GM18502 (cell line): ENCODE results near the gene BMPR1A.
"Not testable (repeated sequence)": the region's sequence is repeated elsewhere in the genome, so short reads cannot be mapped to it uniquely, and the experiment has no call there.

Source experiments
- ATAC-seq: cut with Tn5 transposase; IDR thresholded peaks from one replicate; pipeline ENCODE4 v1.9.1; 2021; ENCODE audit warnings: mild to moderate bottlenecking; ENCODE audit not compliant: unreplicated experiment, poor library complexity

Gene BMPR1A

DNA sequence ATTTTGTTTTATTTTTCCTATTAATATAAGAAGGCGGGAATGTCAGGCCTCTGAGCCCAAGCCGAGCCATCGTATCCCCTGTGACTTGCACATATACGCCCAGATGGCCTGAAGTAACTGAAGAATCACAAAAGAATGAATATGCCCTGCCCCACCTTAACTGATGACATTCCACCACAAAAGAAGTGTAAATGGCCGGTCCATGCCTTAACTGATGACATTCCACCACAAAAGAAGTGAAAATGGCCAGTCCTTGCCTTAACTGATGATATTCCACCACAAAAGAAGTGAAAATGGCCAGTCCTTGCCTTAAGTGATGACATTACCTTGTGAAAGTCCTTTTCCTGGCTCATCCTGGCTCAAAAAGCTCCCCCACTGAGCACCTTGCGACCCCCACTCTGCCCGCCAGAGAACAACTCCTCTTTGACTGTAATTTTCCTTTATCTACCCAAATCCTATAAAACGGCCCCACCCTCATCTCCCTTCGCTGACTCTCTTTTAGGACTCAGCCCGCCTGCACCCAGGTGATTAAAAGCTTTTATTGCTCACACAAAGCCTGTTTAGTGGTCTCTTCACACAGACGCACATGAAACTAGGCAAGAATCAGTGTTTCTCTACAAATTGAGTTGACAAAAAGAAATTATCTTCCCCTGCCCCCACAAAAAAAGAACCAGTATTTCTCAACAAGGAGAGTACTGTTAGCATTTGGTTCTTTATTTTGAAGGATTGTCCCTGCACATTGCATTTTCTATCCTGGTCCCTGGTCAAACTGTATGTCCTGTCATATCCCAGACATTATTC lies 108.8 kb downstream of the BMPR1A start:
- ATAC-seq = not testable (repeated sequence)

DNA sequence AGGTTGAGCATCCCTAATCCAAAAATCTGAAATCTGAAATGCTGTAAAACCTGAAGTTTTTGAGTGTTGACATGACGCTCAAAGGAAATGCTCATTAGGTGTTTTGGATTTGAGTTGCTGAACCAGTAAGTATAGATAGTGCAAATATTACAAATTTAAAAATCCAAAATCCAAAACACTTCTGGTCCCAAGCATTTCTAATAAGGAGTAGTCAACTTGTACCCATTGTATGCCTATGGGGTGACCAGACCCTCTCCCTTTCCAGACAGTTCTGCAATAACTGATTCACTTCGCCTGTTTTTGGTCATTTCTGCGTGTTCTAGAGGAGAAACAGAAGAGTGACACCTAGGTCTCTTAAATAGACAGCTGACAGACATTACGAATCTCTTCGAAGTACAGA lies 110.7 kb downstream of the BMPR1A start:
- ATAC-seq = no peak

GRCh38 chr10:86868353-86868752 lies 111.9 kb downstream of the BMPR1A start:
- ATAC-seq = no peak

DNA sequence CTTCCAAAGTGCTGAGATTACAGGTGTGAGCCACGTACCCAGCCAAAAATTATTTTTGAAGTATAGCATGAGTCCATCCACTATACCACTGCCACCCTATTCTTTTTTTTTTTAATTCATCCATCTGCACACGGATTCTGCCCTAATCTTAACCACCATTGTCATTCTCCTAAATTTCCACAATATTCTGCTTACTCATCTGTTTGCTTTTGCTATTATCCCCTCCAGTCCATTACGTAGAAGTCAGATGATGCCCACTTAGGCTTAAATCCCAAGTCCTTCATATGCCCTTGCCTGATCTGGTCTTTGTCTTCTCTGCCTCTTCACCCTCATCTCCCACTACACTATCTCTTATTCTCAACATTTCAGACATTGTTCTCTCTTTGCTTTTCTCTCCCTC lies 114.3 kb downstream of the BMPR1A start:
- no peak for ATAC-seq

DNA sequence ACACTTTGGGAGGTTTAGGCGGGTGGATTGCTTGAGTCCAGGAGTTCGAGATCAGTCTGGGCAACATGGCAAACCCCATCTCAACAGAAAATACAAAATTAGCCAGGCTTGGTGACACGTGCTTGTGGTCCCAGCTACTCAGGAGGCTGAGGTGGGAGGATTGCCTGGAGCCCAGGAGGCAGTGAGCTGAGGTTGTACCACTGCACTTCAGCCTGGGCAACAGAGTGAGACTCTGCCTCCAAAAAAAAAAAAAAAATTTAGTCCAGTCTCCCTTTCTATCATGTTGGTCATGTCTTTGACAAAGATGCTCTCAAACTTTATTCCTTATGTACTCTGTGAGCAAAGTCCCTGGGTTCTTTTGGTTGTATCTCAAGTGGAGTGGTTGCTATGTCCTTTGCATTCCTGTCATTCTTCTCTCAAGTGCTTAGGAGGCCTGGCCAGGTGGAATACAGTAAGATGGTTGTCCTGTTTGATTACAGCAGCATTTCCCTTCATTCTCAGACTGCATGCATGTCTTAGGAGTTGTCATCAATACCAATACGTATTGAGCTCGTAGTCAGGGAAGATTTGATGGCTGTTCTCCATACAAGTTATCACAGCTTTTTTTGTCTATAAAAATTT lies 115.3 kb downstream of the BMPR1A start:
- no peak for ATAC-seq

DNA sequence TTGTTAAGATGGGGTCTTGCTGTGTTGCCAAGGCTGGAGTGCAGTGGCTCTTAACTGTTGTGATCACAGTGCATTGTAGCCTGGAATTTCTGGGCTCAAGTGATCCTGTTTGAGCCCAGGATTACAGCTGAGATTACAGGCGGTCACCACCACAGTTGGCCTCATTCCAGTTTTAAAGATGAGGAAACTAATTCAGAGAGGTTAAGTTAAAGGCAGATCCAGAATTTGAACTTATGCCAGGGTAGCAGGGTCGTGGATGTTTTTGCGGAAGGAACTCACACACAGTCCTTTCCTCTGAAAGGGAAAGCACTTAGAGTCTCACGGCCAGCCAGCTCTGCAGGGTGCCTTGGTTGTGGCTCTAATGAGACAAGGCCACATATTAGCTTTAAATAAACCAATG lies 116.3 kb downstream of the BMPR1A start:
- no peak for ATAC-seq

DNA sequence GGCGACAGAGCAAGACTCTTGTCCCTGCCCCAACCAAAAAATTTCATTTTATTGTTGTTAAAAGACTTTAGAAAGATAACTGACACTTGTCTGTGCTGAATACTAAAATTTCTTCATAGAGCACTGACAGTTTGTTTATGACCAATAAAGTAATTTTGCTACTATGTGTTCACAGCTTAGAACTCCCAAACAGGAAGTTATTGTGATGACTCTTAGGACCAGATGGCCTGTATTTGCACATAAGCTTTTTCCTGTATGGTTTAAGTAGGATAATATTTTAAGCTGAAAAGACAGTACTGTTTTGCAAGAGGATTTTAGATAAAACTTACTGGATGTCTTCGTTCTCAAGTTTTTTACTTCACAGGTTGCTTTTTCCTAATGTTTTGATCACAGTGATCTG lies 120.3 kb downstream of the BMPR1A start:
- no peak for ATAC-seq

- ATAC-seq = peak; percentile 42
Measured at GRCh38 chr10:86878983-86879713, 122.7 kb downstream of the BMPR1A start.

- no peak for ATAC-seq
Measured at GRCh38 chr10:86880971-86881370, 124.6 kb downstream of the BMPR1A start.

DNA sequence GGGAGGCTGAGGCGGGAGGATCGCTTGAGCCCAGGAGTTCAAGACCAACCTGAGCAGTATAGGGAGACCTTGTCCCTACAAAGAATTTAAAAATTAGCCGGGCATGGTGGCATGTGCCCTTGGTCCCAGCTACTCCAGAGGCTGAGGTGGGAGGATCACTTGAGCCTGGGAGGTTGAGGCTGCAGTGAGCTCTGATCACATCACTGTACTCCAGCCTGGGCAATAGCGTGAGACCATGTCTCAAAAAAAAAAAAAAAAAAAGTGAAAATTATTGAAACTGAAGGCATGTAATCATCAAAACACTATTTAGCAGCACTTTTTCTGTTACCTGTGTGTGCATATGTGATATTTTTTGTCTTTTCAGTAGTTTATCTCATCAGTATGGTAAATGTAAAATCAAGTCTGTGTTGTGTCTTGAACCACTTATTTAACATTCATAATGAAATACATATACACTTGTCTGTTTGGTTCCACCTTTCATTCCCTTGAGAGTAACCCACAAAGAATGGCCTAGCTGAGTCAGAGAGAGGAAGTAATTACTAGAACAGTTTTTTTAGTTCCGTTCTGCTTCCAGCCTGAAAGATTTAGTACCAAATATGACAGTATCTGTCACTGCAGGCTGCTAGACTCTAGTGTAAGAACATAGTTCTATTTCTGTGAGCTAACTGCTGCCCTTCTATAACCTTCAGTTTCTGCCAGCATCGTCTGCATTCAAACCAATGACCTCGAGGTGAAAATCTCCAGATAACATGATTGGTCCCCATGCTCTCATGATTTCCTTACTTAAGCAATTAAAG lies 132.4 kb downstream of the BMPR1A start:
- peak; percentile 98 for ATAC-seq

DNA sequence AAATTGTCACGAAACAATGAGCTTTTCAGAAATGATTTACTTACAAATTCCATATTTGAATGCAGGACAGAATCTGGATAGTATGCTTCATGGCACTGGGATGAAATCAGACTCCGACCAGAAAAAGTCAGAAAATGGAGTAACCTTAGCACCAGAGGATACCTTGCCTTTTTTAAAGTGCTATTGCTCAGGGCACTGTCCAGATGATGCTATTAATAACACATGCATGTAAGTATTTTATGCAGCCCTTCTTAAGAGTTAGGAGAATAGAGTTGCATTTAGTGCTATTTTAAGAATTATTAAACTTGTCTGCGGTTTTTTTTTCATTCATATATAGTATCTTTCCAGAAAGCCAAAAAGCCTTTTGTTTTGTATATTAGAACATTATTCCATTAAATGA lies 133.6 kb downstream of the BMPR1A start:
- no peak for ATAC-seq

GRCh38 chr10:86898511-86898910 lies 142.1 kb downstream of the BMPR1A start:
- ATAC-seq = no peak

GRCh38 chr10:86899132-86899531 lies 142.7 kb downstream of the BMPR1A start:
- ATAC-seq = no peak

DNA sequence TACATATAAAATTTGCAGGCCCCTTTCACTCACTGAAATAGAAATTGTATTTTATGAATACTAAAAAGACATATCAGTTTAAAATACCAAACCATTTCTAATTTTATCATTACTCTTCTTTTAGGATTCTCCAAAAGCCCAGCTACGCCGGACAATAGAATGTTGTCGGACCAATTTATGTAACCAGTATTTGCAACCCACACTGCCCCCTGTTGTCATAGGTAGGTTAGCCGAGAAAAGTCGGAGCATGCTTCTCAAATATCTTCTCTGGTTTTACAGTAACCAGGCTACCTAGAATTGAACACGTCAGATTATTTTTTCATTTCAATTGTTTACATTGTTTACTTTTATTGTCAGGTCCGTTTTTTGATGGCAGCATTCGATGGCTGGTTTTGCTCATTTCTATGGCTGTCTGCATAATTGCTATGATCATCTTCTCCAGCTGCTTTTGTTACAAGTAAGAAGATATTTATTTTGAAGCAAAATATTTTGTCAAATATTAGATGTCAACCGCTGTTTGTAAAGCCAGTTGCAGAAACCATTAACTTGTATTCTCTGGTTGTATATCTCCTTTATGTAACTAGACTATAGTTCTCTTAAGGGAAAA lies 143.4 kb downstream of the BMPR1A start:
- no peak for ATAC-seq

DNA sequence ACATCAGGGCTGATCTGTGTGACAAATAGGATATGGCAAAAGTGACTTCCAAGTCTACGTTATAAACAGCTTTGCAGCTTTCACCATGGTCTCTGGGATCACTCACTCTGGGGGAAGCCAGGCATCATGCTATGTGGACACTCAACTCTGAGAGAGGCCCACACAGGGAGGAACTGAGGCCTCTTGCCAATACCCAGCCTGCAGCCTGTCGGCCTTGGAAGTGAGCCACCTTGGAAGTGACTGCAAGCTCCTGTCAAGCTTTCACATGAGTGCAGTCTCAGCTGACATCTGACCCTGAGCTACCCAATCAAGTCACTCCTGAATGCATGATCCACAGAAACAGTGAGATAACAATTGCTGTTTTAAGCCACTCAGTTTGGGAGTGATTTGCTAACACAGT lies 144.5 kb downstream of the BMPR1A start:
- ATAC-seq = no peak

GRCh38 chr10:86904600-86904999 lies 148.2 kb downstream of the BMPR1A start:
- no peak for ATAC-seq

GRCh38 chr10:86905429-86905828 lies 149.0 kb downstream of the BMPR1A start:
- no peak for ATAC-seq

DNA sequence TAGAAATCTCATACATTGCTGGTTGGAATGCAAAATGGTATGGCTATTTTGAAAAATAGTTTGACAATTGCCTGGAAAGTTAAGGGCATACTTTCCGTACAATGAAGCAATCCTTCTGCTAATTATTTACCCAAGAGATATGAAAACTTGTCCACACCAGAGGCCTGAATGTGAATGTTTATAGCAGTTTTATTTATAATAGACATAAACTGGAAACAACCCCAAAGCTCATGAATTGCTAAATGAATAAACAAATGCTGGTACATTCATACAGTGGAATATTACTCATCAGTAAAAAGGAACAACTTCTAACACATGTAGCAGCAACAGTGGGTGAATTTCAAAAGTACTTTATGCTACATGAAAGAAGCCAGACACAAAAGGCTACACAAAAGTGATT lies 158.3 kb downstream of the BMPR1A start:
- no peak for ATAC-seq

- ATAC-seq = no peak
Measured at GRCh38 chr10:86918022-86918471, 161.6 kb downstream of the BMPR1A start.

- ATAC-seq = no peak
Measured at GRCh38 chr10:86922553-86922961, 166.1 kb downstream of the BMPR1A start.
